OCI-LY3 (cell line): Measurements from ENCODE around the gene ATG10.
"Not testable (repeated sequence)": the region's sequence is repeated elsewhere in the genome, so short reads cannot be mapped to it uniquely, and the experiment has no call there.

Experiments
- CTCF ChIP-seq: fragments of 200-600, 300-600 bp; sonication (generic); IDR thresholded peaks from 2 replicates; pipeline ENCODE4 v1.5.1; 2014; ENCODE audit warnings: antibody characterized with exemption, low read length, low read depth
- EZH2phosphoT487 ChIP-seq: fragments of 200-600 bp; shearing (Covaris generic); IDR thresholded peaks from 2 replicates; pipeline ENCODE4 v1.6.1; 2018; ENCODE audit warnings: antibody characterized with exemption, mixed run types, low read depth

- TF ChIP-seq CTCF, EZH2phosphoT487: not testable (repeated sequence)
These were observed 168.0 kb downstream of the ATG10 start for GRCh38 chr5:82139837-82140236.
